ENCODE data around the gene VPS45.

The VPS45 gene

GRCh38 chr1:150073516-150073915, 5.9 kb downstream of the VPS45 start:
- DNase-seq (ENCODE audit: low spot score) = no peak

- no peak for DNase-seq (ENCODE audit: low spot score)
Measured at GRCh38 chr1:150076066-150076465, 8.5 kb downstream of the VPS45 start.

GRCh38 chr1:150076985-150077384, 9.4 kb downstream of the VPS45 start:
- no peak for DNase-seq (ENCODE audit: low spot score)

GRCh38 chr1:150080784-150081183, 13.2 kb downstream of the VPS45 start:
- DNase-seq (ENCODE audit: low spot score) = no peak

- DNase-seq (ENCODE audit: low spot score) = no peak
Measured at GRCh38 chr1:150082494-150082893, 14.9 kb downstream of the VPS45 start.

- DNase-seq (ENCODE audit: low spot score) = no peak
Measured at GRCh38 chr1:150083907-150084306, 16.3 kb downstream of the VPS45 start.

- DNase-seq (ENCODE audit: low spot score) = no peak
Measured at GRCh38 chr1:150085406-150085805, 17.8 kb downstream of the VPS45 start.

GRCh38 chr1:150087415-150087814, 19.8 kb downstream of the VPS45 start:
- no peak for DNase-seq (ENCODE audit: low spot score)

GRCh38 chr1:150089846-150090520, 22.4 kb downstream of the VPS45 start:
- no peak for DNase-seq (ENCODE audit: low spot score)

- no peak for DNase-seq (ENCODE audit: low spot score)
Measured at GRCh38 chr1:150092180-150092791, 24.7 kb downstream of the VPS45 start.

GRCh38 chr1:150093805-150094204, 26.2 kb downstream of the VPS45 start:
- DNase-seq (ENCODE audit: low spot score) = no peak

- DNase-seq (ENCODE audit: low spot score) = no peak
Measured at GRCh38 chr1:150094734-150095265, 27.2 kb downstream of the VPS45 start.

- DNase-seq (ENCODE audit: low spot score) = no peak
Measured at GRCh38 chr1:150102986-150103385, 35.4 kb downstream of the VPS45 start.

GRCh38 chr1:150106341-150106740, 38.8 kb downstream of the VPS45 start:
- no peak for DNase-seq (ENCODE audit: low spot score)

- no peak for DNase-seq (ENCODE audit: low spot score)
Measured at GRCh38 chr1:150109586-150109985, 42.0 kb downstream of the VPS45 start.

GRCh38 chr1:150110116-150110515, 42.5 kb downstream of the VPS45 start:
- DNase-seq (ENCODE audit: low spot score) = no peak

- DNase-seq (ENCODE audit: low spot score) = no peak
Measured at GRCh38 chr1:150111670-150112069, 44.1 kb downstream of the VPS45 start.

GRCh38 chr1:150115121-150115520, 47.5 kb downstream of the VPS45 start:
- no peak for DNase-seq (ENCODE audit: low spot score)

- no peak for DNase-seq (ENCODE audit: low spot score)
Measured at GRCh38 chr1:150118716-150119115, 51.1 kb downstream of the VPS45 start.

- no peak for DNase-seq (ENCODE audit: low spot score)
Measured at GRCh38 chr1:150121236-150121862, 53.8 kb downstream of the VPS45 start.

GRCh38 chr1:150126811-150127210, 59.2 kb downstream of the VPS45 start:
- DNase-seq (ENCODE audit: low spot score) = no peak

- DNase-seq (ENCODE audit: low spot score) = no peak
Measured at GRCh38 chr1:150127464-150127863, 59.9 kb downstream of the VPS45 start.

- no peak for DNase-seq (ENCODE audit: low spot score)
Measured at GRCh38 chr1:150127868-150128267, 60.3 kb downstream of the VPS45 start.
